Nucleus accumbens (tissue), 56 donors: Measurements from ENCODE around the gene ASF1A.
"Not testable (repeated sequence)": the region's sequence is repeated elsewhere in the genome, so short reads cannot be mapped to it uniquely, and the experiment has no call there.

Source experiments
- DNase-seq, 56 donors: peaks; one replicate each; lab custom pipeline; 2025; lab: John Stamatoyannopoulos, UW

The ASF1A gene

GRCh38 chr6:118893807-118894424 is at the start of gene ASF1A:
ASF1A (plus strand) TSS chr6:118894152; CDS start chr6:118894414, 262 bp downstream.
- DNase-seq: peak; percentile 71 to 98 (median 96)

DNA sequence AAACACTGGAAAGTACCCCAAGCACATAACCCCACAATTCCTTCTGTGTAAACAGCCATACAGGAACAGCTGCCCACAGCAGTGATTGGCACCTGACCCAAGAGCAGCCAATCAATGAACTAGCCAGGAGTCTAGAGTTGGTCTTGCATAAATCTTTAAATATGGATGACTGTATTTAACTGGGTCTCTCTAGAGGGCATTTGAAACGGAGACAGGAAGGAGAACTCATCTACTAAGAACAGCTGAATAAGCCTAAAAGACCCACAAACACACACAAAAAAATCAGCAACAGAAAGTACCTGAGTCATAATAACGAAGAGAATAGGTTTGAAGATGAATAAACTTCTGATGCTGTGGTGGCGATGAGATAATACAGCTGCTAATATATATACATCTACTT is 49.0 kb upstream of the ASF1A start:
- no peak for DNase-seq

- DNase-seq: no peak
These were observed 40.5 kb upstream of the ASF1A start for GRCh38 chr6:118853408-118853807.

DNA sequence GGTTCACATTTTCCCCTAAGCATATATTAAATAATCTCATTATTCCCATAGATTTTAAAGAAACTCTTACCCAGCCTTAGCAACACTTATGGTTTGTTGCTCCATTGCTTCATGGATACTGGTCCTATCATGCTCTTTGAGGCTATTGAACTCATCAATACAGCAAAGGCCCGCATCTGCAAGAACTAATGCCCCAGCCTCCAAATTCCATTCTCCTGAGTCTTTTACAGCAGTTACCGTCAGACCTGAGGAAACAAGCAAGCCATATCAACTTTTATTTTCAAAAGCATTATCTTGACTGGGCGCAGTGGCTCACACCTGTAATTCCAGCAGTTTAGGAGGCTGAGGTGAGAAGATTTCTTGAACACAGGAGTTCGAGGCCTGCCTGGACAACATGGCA is 37.7 kb upstream of the ASF1A start:
- DNase-seq: no peak

- no peak for DNase-seq
These were observed 34.4 kb upstream of the ASF1A start for GRCh38 chr6:118859517-118860064.

DNA sequence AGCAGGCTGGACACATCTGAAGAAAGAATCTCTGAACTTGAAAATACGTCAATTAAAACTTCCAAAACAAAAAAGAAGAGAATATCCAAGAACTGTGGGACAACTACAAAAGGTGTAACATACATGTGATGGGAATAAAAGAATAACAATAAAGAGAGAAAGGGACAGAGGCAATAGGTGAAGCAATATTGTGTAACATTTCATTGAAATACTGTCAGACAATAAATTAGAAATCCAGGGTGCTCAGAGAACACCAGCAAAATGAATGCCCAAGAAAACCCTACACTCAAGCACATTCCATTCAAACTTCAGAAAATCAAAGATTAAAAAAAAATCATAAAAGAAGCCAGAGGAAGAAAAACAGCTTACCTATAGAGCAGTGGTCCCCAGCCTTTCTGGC is 33.6 kb upstream of the ASF1A start:
- DNase-seq: no peak

DNA sequence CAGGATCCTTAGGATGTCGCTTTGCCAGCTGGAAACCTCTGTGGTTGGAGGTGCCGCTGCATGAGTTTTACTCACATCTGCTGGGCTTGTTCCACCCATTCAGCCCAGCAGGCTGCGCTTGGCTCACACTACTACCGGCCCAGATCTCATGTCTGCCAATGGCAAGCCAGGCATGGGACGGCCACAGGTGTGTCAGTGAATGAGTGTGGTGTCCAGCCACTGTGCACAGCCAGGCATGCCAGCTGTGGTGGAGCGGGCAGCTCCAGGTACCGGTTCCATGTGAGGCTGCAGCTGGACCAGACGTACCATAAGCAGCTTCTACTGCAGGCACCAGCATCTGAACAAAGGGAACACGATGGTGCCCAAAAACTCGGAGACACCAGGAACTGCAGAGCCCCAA is 33.1 kb upstream of the ASF1A start:
- no peak for DNase-seq

DNA sequence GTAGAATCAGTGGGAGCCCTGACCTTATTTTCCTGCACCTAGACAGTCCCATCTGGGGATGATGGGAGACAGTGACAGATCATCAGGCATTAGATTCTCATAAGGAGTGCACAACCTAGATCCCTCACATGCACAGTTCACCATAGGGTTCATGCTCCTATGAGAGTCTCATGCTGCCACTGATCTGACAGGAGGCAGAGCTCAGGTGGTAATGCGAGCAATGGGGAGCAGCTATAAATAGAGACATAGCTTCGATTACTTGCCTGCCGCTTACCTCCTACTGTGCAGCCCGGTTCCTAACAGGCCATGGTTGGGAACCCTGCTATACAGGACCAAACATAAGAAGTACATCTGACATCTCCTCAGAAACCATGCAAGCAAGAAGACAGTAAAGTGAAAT is 31.5 kb upstream of the ASF1A start:
- no peak for DNase-seq

DNA sequence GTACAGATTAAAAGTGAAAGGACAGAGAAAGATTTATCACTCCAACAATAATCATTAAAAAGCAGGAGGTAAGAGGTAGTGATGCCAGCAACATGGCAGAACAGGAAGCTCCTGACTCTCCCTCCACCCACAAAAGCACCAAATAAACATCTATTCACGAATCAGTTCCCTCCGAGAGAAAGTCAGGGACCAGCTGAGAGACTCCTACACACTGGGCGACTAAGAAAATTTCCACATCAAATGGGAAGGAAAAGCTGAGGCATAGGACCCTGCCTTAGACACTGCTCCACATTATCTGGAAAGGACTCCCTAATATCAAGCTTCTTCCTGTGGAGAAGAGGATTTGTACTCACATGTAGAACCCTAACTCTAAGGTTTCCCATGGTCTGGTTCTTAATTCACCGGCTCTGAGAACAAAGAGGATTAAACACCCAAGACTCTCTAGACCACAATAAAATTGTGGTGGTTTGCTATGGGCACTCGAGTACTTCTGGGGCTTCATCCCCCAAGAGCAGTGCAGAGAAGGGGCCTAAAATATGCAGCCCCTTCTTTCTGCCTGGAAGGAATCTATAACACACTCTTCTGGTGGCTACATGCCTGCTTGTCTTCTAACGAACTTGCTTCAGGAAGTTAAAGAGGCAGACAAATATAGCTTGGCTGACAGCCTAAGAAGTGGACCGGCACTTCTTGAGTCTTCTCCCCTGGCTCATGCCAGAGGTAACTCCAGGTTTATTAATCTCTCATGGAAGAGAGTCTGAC is 29.4 kb upstream of the ASF1A start:
- DNase-seq: no peak

GRCh38 chr6:118865100-118865391 is 28.9 kb upstream of the ASF1A start:
- no peak for DNase-seq

DNA sequence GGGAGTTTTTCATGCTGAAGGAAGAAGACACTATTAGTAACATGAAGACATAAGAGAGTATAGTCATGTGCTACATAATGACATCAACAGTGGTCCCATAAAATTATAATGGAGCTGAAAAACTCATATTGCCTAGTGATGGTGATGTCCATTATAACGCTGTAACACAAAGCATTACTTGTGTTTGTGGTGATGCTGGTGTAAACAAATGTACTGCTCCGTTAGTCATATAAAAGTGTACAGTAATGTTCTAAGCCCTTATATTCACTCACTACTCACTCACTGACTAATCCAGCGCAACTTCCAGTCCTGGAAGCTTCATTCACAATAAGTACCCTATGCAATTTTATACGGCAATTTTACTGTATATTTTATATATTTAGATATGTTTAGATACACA is 26.8 kb upstream of the ASF1A start:
- DNase-seq: no peak

DNA sequence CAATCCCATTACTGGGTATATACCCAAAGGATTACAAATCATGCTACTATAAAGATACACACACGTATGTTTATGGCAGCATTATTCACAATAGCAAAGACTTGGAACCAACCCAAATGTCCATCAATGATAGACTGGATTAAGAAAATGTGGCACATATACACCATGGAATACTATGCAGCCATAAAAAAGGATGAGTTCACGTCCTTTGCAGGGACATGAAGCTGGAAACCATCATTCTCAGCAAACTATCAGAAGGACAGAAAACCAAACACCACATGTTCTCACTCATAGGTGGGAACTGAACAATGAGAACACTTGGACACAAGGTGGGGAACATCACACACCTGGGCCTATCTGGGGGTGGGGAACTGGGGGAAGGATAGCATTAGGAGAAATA is 25.1 kb upstream of the ASF1A start:
- DNase-seq: not testable (repeated sequence)

- no peak for DNase-seq
These were observed 24.6 kb upstream of the ASF1A start for GRCh38 chr6:118869350-118869749.

- DNase-seq: no peak
These were observed 23.9 kb upstream of the ASF1A start for GRCh38 chr6:118869894-118870589.

GRCh38 chr6:118871331-118871730 is 22.6 kb upstream of the ASF1A start:
- no peak for DNase-seq

- DNase-seq: no peak
These were observed 21.6 kb upstream of the ASF1A start for GRCh38 chr6:118872318-118872717.

GRCh38 chr6:118872726-118873125 is 21.2 kb upstream of the ASF1A start:
- no peak for DNase-seq

DNA sequence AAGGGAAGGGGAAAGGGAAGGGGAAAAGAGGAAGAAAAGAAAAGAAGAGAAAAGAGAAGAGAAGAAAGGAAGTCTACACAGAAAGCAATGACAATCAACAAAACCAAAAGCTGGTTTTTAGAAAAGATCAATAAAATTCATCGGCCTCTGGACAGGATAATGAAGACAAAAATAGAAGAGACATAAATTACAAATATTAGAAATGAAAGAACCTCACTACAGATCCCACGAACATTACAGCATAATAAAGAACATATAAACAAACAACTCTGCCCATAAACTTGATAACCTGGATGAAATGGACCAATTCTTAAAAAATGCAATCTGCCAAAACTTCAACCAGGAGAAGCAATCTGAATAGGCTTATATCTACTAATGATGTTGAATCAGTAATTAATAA is 20.7 kb upstream of the ASF1A start:
- no peak for DNase-seq

DNA sequence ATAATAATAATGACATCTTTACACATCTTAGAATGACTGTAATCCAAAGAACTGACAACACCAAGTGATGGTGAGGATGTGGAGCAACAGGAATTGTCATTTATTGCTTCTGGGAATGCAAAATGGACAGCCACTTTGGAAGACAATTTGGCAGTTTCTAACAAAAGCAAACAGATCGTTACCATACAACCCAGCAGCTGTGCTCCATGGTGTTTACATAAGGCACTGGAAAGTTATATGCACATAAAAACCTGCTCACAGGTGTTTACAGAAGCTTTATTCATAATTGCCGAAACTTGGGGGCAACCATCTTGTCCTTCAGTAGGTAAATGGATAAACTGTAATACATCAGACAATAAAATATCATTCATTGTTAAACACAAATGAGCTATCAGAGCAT is 18.3 kb upstream of the ASF1A start:
- no peak for DNase-seq

DNA sequence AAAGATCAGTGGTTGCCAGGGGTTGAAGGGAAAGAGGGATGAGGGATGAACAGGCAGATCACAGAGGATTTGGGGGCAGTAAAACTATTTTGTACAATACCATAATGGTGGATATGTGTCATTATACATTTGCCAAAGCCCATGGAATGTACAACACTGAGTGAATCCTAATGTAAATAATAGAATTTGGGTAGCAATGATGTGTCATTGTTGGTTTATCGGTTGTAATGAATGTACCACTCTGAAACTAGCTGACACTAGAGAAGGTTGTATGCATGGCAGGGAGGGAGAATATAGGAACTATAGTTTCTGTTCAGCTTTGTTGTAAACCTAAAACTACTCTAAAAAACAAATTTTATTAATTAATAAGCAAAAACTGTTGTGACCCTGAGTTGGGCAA is 17.8 kb upstream of the ASF1A start:
- no peak for DNase-seq

GRCh38 chr6:118876814-118877213 is 17.1 kb upstream of the ASF1A start:
- no peak for DNase-seq

DNA sequence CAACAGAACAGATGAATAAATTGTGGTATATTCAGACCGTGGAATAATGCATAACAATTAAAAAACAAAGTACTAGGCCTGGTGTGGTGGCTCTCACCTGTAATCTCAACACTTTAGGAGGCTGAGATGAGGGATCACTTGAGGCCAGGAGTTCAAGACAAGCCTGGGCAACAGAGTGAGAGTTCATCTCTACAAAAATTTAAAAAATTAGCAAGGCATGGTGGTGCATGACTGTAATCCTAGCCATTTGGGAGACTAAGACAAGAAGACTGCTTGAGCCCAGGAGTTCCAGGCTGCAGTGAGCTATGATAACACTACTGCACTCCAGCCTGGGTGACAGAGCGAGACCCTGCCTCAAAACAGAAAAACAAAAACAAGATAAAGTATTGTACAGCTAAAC is 16.1 kb upstream of the ASF1A start:
- no peak for DNase-seq
